GM12872 (cell line): ENCODE data around the gene MMP1.

Experiments used
- TF ChIP-seq, protein P1 (sequence below): IDR thresholded peaks from 3 replicates; pipeline ENCODE4 v1.5.1; 2011; ENCODE audit warnings: low read depth, mild to moderate bottlenecking, low read length, moderate library complexity; ENCODE audit not compliant: insufficient read depth

The MMP1 gene

DNA sequence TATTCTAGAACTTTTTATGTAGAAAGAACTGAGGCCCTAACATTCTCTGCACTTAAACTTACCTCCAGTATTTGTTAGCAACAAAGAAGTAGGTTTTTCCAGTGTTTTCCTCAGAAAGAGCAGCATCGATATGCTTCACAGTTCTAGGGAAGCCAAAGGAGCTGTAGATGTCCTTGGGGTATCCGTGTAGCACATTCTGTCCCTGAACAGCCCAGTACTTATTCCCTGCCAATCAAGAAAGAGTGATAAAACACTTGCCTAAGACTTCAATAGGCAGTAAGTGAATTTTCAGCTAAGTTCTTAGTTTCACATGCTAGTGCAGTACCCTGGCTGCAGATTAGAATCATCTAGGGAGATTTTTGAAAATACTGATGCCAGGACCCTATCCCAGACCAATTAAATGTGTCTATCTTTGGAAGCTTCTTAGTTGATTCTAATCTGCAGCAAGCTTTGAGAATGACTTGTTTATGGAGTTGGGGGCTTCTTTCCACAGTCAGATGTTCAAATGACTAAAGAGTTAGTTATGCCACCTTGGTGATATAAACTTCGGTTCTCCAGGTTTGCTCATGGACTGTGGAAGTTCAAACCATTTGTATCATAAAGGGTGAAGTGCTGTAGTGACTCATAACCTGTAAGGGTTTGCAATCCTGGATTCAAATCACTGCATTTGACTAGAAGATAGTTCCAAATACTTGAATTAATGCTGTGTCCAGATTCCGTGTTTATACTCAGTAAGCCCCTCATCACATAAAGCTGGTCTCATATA is 6.5 kb downstream of the MMP1 start:
- TF ChIP-seq, protein P1, sequence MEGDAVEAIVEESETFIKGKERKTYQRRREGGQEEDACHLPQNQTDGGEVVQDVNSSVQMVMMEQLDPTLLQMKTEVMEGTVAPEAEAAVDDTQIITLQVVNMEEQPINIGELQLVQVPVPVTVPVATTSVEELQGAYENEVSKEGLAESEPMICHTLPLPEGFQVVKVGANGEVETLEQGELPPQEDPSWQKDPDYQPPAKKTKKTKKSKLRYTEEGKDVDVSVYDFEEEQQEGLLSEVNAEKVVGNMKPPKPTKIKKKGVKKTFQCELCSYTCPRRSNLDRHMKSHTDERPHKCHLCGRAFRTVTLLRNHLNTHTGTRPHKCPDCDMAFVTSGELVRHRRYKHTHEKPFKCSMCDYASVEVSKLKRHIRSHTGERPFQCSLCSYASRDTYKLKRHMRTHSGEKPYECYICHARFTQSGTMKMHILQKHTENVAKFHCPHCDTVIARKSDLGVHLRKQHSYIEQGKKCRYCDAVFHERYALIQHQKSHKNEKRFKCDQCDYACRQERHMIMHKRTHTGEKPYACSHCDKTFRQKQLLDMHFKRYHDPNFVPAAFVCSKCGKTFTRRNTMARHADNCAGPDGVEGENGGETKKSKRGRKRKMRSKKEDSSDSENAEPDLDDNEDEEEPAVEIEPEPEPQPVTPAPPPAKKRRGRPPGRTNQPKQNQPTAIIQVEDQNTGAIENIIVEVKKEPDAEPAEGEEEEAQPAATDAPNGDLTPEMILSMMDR: no peak

DNA sequence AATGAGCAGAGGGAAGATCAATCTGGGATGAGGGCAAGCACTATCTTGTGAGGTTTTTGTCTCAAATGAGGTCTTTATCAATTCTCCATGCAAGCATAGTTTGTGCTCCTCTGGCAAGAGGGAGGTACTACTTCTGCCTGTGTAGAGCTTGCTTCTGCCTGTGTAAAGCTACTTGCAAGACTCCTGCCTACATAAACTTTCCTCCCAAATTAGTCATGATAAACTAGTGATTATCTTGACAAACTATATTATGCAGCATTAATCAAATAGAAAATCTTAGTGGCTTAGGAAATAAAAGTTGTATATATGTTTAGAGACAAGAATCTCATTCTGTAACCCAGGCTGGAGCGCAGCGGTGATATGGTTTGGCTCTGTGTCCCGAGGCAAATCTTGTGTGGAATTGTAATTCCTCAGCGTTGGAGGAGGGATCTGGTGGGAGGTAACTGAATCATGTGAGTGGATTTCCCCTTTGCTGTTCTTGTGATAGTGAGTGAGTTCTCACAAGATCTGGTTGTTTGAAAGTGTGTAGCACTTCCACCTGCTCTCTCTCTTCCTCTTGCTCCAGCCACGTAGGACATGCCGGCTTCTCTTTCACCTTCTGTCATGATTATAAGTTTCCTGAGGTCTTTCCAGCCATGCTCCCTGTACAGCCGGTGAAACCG is 9.5 kb downstream of the MMP1 start:
- TF ChIP-seq, protein P1: no peak

DNA sequence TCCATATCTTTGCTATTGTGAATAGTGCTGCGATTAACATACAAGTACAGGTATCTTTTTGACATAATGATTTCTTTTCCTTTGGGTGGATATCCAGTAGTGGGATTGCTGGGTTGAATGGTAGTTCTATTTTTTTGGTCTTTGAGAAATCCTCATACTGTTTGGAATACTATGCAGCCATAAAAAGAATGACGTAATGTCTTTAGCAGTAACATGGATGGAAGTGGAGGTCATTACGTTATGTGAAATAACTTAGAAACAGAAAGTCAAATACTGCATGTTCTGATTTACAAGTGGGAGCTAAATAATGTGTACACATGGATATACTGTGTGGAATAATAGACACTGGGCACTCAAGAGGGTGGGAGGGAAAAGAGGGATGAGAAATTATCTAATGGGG is 13.6 kb downstream of the MMP1 start:
- TF ChIP-seq, protein P1: no peak

DNA sequence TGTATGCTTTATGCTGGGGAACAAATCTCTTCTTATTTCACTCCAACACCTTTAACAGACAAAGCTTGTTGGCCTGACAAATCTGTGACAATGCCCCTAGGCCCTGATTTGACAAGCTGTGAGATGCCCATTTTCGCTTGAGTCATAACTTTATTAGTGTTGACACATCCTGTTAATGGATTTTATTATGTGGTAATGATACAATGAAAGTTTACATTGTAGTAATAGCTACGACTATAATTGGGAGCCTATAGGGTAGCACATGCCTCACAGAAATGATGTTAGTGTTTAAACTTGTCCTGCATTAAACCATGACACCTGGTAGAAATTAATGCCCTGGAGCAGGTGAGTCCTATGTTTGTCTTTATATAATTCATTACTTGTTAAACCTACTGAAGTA is 14.2 kb downstream of the MMP1 start:
- TF ChIP-seq, protein P1: no peak

DNA sequence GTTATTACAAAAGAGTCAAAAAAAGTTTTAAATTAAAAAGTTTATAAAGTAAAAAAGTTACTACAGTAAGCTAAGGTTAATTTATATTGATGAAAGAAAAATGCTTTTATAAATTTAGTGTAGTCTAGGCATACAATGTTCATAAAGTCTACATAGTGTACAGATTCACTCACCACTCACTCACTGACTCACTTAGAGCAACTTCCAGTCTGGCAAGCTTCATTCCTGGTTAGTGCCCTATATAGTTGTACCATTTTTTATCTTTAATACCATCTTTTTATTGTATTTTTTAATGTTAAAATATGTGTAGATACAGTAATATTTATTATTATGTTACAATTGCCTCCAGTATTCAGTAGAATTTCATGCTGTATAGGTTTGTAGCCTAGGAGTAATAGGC is 14.9 kb downstream of the MMP1 start:
- TF ChIP-seq, protein P1: no peak

DNA sequence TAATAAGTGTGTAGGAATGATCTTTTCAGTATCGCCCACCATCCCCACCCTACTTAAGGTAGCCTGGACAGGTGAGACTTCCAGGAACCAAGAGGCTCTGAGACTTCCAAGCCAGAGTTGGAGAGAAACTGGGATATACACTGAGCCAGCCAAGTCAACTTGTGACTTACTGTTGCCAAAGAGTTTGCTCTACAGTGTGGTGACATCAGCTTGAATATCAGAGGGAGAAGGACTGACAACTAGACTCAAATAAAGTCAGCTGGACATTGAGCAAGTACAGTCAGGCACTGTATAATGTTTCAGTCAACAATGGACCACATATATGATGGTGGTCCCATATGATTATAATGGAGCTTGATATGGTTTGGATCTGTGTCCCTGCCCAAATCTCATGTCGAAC is 16.3 kb downstream of the MMP1 start:
- TF ChIP-seq, protein P1: no peak

DNA sequence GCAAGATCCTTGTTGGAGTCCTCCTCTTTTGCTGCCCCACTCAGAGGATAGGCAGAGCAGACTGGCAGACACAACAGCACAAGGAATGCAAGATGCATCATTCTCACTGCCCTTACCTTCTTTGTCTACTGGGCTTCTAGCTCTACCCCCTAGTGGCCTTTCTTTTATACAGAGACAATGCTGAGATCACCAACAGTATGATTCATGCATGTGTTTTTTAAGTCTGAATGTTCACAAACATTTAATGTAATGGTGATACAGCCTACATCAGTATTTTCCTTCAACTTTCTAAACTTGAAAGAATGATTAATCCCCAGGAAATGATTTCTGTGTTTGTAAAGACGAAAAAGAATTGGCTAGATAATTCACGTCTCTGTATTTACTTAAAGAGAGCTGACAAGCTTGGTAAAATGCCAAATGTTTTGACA is 17.5 kb downstream of the MMP1 start, which contains the start of gene MMP10:
Gene MMP10 (minus strand): TSS at position 138 of the 428 bp plus-strand sequence. CDS start 37 bp downstream, at position 101.
- TF ChIP-seq, protein P1: peak; percentile 42; the same call in 2 of the 3 replicates
